Measurements from ENCODE around the gene ZNF574.
"Not testable (repeated sequence)": the region's sequence is repeated elsewhere in the genome, so short reads cannot be mapped to it uniquely, and the experiment has no call there.

ZNF574 gene

GRCh38 chr19:42075616-42076379 is at the start of gene ZNF574:
ZNF574 (plus strand) TSS chr19:42076166; CDS start chr19:42078607, 2,441 bp downstream.
- FAIRE-seq (peak; percentile 100), DNase-seq (ENCODE audit: extremely low spot score, insufficient read length, low read depth) (peak; percentile 95)

DNA sequence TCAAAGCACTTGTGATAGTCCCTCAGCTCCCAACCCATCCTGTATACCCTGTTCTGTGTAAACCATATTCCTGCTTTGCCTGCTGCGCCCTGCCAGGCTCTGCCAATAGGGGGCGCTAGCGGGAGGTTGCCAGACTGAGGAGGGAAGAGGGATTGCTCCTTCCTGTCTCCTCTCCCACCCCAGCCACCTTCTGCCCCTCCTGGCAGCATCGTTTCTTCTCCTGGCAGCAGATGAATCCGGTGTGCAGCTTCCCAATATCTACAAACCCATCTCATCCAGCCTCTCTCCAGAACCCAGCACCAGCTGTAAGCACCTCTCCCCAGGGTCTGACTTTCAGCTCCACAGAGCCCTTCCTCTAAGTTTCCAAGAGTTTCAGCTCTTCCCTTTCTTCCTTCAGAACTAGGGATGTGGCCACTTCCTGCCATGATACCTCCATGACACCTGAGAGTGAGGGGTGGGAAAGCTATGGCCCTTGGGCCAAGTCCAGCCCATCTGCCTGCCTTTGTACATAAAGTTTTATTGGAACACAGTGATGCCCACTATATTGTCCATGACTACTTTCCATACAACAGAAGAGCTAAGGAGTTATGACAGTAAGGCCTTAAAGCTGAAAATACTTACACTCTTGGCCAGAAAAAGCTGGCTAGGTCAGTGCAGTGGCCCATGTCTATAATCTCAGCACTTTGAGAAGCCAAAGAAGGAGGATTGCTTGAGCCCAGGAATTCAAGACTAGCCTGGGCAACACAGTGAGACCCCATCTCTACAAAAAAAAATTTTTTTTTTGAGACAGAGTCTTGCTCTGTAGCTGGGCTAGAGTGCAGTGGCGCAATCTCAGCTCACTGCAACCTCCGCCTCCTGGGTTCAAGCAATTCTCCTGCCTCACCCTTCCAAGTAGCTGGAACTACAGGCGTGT is 47.4 kb upstream of the ZNF574 start:
- no peak for FAIRE-seq

GRCh38 chr19:42030645-42031440 is 45.1 kb upstream of the ZNF574 start:
- DNase-seq (ENCODE audit: extremely low spot score, insufficient read length, low read depth) = no peak
- no peak for FAIRE-seq

More for the DNA sequence above, 47.4 kb upstream of the ZNF574 start:
- DNase-seq (ENCODE audit: extremely low spot score, insufficient read length, low read depth) = no peak

- FAIRE-seq = no peak
- DNase-seq (ENCODE audit: extremely low spot score, insufficient read length, low read depth) = no peak
Measured at GRCh38 chr19:42032431-42032830, 43.5 kb upstream of the ZNF574 start.

- FAIRE-seq (no peak), DNase-seq (ENCODE audit: extremely low spot score, insufficient read length, low read depth) (no peak)
Measured at GRCh38 chr19:42033413-42033812, 42.6 kb upstream of the ZNF574 start.

- DNase-seq (ENCODE audit: extremely low spot score, insufficient read length, low read depth) (peak; percentile 62), FAIRE-seq (peak; percentile 91)
Measured at GRCh38 chr19:42034640-42035391, 41.1 kb upstream of the ZNF574 start.

DNA sequence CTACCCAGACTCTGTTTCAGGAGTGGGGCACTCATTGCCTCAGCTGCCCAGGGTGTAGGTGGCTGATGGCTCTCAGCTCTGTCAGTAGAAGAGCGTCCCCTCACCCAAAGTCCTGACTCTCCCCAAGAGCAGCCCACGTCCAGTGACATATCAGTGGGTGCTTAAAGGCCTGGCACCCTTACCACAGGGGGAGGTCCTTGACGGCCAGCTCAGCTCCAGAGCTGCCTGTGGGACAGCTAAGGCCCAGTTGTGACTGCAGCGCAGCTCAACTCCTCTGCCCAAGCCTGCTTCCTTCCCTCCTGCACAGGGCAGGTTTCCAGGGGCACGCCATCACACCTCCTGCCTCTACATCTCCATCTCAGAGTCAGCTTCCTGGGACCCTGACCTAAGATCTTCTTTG is 38.3 kb upstream of the ZNF574 start:
- FAIRE-seq = no peak
- DNase-seq (ENCODE audit: extremely low spot score, insufficient read length, low read depth) = no peak

GRCh38 chr19:42038666-42039065 is 37.3 kb upstream of the ZNF574 start:
- DNase-seq (ENCODE audit: extremely low spot score, insufficient read length, low read depth) = no peak
- FAIRE-seq = no peak

GRCh38 chr19:42040031-42040430 is 35.9 kb upstream of the ZNF574 start:
- DNase-seq (ENCODE audit: extremely low spot score, insufficient read length, low read depth) (no peak), FAIRE-seq (no peak)

DNA sequence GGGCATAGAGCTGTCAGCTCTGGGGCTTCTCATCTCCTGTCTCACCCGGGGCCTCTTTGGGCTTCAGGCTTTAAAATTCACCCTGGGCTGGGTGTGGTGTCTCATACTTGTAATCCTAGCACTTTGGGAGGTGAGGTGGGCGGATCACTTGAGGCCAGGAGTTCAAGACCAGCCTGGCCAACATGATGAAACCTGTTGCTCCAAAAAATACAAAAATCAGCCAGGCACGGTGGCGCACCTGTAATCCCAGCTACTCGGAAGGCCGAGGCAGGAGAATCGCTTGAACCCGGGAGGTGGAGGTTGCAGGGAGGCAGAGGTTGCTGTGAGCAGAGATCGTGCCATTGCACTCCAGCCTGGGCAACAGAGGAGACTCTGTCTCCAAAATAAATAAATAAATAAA is 35.5 kb upstream of the ZNF574 start:
- FAIRE-seq; DNase-seq (ENCODE audit: extremely low spot score, insufficient read length, low read depth): not testable (repeated sequence)

DNA sequence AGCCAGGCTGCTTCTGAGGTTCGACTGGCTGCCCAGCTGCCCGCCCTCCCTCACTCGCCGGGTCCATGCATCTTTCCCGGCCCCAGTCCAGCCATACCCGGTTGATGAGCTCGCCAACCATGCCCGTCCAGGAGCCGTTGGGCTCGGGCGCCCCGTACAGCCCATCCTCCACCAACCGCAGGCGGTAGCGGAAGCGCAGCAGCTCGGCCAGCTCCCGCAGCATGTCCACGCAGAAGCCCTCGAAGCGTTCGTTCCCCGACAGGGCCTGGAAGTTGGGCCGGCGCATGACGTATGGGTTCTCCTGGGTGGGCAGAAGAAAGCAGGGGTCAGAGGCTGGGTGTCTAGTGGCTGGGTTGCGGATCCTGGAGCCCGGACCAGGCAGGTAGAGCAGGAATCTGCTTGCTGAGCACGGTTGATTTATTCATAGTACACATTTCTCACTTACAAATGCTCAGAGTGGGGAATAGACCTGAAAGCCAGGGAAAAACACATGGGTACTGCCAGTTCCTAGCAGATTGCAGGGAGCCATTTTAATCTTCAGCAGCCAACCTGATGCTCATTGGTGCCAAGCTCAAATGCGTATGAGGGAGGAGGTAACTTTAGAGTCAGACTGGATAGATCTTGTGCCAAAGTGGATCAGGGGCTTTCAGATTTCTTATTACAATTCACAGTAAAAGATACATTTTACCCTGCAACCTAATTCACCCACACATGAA is 33.4 kb upstream of the ZNF574 start:
- no peak for FAIRE-seq
- no peak for DNase-seq (ENCODE audit: extremely low spot score, insufficient read length, low read depth)

DNA sequence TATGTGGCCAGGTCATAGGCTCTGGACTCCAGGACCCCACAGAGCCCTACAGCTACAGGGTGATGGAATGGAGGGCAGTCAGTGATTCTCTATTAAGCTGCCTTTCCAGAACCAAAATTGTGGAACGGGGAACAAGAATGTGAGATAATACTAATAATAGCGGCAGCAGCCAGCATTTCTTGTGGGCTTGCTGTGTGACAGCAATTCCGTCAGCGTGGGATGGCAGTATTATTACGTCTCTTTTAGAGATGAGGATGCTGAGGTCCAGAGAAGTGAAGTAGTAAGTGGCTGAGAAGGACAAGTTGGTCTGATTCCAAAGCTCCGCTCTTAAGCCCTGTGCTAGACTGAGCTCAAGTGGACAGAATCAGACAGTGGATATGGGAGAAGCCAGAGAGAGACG is 30.4 kb upstream of the ZNF574 start:
- DNase-seq (ENCODE audit: extremely low spot score, insufficient read length, low read depth) = no peak
- FAIRE-seq = no peak

GRCh38 chr19:42048992-42049391 is 27.0 kb upstream of the ZNF574 start:
- FAIRE-seq (peak; percentile 71), DNase-seq (ENCODE audit: extremely low spot score, insufficient read length, low read depth) (no peak)

DNA sequence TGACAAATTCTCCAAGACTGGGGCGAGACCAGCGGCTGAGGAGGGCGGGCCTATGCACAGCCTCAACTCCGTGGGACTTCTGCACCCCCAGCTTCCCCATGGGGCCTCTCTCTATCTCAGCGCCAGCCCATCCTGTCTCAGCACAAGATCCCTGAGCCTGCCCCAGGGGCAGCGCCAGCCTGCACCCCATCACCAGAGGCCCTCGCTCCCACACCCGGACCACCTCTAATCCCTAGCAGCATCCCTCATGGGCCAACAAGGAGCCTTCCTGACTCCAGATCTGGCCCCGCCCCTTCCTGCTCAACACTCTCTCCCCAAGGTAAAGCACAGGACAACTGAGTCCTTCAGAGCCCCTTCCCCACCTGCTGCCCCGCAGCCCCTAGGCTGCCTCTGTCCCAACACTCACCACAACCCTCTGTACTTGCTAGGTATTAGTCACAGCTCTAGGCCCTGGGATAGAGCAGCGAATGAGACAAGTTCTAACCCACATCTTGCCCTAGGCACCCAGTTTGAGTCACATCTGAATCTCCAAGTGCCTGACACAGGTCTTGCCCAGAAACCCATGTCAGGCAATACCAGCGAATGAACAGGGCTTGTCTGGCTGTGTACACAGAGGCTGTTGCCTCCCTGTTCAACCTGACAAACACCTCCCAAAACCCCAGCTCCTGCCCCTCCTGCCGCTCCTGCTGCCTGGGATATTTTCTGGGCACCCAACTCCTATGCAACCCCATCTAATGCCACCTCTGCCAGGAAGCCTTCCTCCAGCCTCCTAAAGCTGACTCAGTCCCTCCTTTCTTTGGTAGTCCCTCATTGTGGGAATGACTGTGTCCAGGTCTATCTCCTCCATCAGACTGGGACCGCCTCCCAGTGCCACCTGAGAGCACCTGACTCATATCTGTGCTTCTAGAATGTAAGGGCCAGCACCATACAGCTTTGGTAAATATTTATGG is 24.5 kb upstream of the ZNF574 start:
- DNase-seq (ENCODE audit: extremely low spot score, insufficient read length, low read depth) (no peak), FAIRE-seq (no peak)

- no peak for DNase-seq (ENCODE audit: extremely low spot score, insufficient read length, low read depth)
Measured at GRCh38 chr19:42052241-42052863, 23.6 kb upstream of the ZNF574 start.

GRCh38 chr19:42053037-42053935 is 22.7 kb upstream of the ZNF574 start:
- DNase-seq (ENCODE audit: extremely low spot score, insufficient read length, low read depth) (no peak), FAIRE-seq (no peak)

More at GRCh38 chr19:42052241-42052863, 23.6 kb upstream of the ZNF574 start:
- FAIRE-seq = no peak
